GM12873 (cell line): Measurements from ENCODE around the gene ASCC3.

ENCODE experiments used
- CTCF ChIP-seq: IDR thresholded peaks from 2 replicates; pipeline ENCODE4 v1.5.1; 2012; ENCODE audit warnings: low read depth, mild to moderate bottlenecking, moderate library complexity, low read length, control low read depth; ENCODE audit not compliant: insufficient read depth; ENCODE audit errors: missing control alignments

ASCC3 gene

DNA sequence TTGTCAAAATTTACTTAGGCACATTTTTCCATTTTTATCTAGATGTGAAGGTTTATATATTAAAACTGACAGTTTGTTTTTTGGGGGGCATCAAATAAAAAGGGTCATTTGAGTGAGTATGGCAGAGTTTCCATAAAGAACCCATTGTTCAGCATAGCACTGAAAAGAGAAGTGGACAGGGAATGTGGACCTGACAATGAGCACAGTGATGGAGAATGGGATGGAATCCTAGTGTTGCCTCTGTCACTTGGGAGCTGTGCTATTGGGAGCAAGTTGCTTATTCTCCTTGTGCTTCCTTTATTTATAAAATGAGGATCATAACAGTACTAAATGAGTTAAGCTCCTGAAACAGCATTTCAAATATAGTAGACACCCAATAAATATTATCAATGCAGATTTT is 285.7 kb downstream of the ASCC3 start:
- TF ChIP-seq CTCF, result no peak

DNA sequence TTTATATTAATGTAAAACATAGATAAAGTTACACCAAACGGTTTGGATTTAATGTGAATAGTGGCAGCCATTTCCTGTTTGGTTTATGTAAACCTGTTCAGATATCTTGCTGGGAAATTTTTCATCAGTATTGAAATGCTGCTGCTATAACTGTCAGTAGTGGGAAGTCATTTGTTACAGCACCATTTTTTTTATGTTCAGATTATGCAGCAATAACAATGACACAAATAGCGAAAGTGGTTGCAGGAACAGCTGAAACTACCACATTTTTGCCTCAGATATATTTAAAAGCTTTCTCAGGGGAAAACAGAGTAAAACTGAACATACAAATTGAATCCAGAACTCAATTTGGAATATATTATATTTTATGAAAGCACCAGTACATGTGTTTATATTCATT is 287.6 kb downstream of the ASCC3 start:
- no peak for TF ChIP-seq CTCF

GRCh38 chr6:100592929-100593328 is 288.2 kb downstream of the ASCC3 start:
- no peak for TF ChIP-seq CTCF

DNA sequence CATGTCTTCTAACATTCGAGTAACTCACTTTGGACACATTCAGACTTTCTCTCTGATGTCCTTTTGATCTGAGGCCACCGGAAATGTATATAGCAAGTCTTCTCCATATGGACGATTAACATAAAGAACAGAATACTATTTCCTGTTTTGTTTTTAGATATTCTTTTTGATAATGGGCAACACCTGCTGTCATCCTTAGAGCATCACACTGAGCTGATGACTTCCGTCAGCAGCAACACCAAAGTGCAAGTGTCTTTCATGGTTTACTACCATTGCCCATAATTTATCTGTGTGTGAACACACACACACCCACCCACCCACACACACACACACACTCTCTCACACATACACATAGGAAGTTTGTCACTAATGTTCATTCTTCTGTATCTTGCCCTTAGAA is 303.7 kb downstream of the ASCC3 start:
- no peak for TF ChIP-seq CTCF

GRCh38 chr6:100575921-100576320 is 305.2 kb downstream of the ASCC3 start:
- no peak for TF ChIP-seq CTCF

- TF ChIP-seq CTCF, result no peak
These were observed 306.3 kb downstream of the ASCC3 start for GRCh38 chr6:100574836-100575235.

GRCh38 chr6:100573166-100573565 is 308.0 kb downstream of the ASCC3 start:
- TF ChIP-seq CTCF, result peak; percentile 22
